ENCODE results near the gene TYW1B.
"Not testable (repeated sequence)": the region's sequence is repeated elsewhere in the genome, so short reads cannot be mapped to it uniquely, and the experiment has no call there.

Gene TYW1B

DNA sequence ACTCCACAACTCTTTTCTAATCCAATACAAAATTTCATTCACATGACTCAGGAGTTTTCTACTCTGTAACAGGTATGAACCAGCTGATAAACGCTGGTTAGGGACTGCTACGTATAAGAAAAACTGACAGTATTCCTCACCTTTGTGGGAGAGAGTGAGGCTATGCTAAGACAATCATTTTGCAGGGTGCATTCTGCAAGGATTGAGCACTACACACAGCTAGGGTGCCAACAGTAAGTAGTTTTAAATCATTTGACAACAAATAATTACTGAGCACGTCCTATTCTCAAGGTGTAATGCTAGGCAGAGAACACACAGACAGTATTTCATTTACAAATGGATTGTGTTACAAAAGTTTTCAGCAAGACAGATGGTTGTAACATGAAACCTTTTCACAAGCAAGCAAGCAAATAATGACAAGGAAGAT, 206.2 kb downstream of the TYW1B start:
- not testable (repeated sequence) for FAIRE-seq

DNA sequence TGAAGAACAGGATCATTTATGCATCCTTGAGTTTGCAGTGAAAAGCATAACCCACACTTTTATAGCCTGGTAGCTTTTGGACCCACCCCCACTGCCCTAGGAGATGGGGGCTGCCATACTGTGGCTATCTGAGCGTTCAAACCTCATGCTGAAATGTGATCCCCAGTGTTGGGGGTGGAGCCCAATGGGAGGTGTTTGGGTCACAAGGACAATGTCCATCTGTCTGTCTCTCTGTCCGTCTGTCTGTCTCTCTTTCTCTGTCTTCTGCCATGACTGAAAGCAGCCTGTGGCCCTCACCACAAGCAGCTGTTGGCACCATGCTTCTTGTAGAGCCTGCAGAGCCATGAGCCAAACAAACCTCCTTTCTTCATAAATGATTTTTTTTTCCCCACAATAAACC, 207.1 kb downstream of the TYW1B start:
- not testable (repeated sequence) for FAIRE-seq

DNA sequence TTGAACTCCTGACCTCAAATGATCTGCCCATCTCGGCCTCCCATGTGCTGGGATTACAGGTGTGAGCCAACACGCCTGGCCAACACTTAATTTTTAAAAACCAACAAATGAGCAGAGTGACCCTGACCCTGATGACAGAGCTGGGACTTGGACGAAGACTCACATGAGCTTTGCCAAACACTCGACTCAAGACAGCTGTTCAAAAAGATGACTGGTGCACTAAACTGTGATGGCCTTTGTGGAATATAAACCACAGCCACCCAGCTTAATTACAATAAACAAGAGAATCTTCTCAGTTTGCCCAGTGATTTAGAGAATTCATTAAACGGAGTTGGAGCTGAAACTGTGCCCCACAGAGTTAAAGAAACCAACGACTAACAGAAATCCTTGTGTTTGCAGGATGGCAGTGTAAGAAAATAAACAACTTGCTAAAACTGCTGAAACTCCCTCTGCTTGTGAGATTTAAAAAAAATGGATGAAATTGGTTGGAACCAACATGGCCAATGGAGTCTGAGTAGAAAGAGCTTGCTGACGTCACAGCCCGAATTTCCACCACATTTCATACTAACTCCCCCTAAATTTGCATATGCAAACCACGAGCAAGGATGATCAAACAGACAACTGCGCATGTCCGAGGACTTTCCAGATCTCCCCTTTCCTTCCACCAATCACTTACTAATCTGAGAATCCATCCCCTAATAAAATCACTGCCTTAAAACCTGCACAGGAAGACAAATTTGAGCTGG, 209.4 kb downstream of the TYW1B start:
- FAIRE-seq = not testable (repeated sequence)

DNA sequence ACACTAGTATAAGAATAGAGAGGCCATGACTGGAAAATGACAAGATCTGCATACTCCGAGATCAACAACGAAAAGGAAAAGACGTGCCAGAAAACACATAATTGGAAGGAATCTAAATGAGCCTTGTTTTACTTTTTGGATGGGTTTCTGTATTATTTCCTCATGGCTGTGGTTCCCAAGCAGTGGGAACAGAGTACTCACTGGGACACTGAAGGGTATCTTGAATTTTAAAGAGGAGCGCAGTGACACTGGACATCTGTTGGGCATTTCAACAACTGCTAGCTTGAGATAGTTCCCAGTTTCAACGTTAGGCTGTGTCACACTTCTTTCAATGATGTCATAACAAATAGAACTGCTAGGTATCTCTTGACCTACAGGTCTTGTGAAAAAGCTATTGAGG, 218.2 kb downstream of the TYW1B start:
- FAIRE-seq = not testable (repeated sequence)

DNA sequence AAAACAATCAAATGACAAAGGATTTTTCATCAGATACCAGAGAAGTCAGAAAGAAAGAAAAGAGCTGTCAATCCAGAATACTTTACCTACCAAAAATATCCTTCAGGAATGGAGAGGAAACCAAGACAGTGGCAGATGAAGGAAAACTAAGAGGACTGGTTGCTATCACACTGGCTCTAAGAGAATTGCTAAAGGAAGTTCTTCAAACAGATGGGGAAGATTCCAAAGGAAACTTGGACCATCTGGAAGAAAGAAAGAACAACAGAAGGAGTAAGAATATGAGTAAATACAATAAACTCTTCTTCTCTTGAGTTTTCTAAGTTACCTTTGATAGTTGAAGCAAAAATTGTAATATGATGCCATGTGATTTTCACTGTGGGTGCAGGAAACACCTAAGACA, 220.0 kb downstream of the TYW1B start:
- FAIRE-seq = not testable (repeated sequence)

DNA sequence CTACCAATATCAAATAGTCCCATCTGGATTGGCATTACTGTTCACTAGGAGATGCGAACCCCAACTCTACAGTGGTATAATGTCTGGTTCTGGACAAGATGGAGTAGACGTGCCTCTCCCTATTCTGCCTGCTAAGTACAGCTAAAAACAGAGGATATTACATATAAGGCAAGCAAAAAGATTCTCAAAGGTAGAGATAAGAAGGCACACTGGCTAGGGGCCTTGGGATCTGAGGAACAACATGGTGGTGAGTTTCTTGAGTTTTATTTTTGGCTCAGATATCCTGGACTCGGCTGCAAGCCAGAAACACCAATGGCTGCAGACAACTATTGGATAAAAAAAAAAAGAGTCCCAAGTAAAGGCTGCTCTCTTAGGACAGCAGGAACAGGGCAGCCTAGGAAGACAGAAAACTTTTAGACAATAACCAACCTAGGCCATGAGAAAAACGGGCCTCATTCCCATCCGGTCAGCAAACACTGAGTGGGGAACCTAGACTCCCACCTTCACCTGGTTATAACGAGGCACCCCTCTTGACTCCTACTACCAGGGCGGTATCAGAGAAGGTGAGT, 222.1 kb downstream of the TYW1B start:
- FAIRE-seq = not testable (repeated sequence)

DNA sequence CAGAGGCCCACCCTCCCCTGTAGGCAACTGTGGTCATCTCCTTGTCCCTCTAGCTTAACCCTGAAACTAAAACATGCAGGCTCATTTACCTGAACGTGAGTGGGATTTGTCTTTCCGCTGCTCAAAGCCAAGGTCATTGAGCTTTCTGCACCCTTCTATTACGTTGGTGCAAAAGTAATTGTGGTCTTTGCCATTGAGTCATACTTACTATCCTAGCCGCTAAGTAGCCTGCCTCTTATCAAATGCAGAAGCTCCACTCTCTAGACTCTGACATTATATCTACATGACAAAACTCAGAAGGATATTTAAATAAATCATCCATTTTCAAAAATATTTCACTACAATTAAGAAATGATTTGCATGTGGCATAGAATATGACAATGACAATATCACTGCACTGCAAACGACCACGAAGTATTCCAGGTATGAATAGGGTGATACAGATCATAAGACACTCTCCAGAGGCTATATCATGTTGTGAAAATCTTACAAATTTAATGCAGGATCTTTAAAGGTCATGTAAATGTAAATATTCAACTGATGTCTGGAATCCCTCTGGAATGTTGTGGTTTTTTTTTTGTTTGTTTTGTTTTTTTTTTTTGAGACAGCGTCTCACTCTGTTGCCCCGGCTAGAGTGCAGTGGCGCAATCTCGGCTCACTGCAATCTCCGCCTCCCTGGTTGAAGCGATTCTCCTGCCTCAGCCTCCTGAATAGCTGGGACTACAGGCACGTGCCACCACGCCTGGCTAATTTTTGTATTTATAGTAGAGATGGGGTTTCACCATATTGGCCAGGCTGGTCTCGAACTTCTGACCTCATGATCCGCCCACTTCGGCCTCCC, 223.0 kb downstream of the TYW1B start:
- not testable (repeated sequence) for FAIRE-seq

DNA sequence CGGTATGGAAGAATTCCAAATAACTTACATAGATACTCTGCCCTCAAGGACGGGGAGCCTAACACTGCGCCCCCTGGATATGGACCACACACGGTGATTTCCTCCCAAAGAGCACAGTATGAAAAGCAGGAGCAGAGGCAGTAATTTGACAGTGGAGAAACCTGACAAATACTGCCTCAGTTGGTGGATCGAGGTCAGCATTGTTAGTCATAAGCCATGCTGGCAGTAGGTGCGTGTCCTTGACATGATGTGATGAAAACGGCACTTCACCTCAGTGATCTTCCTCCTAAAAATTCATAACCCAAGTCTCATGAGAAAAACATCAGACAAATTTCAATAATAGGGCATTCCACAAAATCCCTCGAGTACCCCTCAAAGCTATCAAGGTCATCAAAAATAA, 224.5 kb downstream of the TYW1B start:
- not testable (repeated sequence) for FAIRE-seq

DNA sequence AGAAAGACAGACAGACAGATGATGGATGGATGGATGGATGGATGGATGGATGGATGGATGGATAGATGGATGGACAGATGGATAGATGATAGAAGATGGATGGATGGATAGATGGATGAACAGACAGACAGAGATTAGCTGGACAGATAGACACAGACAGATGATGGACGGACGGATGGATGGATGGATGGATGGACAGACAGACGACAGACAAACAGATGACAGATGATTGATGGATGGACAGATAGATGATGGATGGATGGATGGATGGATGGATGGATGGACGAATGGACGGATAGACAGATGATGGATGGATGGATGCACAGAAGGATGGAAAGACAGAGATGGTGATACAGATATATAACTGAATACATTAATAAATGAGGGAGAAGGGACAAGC, 224.9 kb downstream of the TYW1B start:
- no peak for FAIRE-seq

DNA sequence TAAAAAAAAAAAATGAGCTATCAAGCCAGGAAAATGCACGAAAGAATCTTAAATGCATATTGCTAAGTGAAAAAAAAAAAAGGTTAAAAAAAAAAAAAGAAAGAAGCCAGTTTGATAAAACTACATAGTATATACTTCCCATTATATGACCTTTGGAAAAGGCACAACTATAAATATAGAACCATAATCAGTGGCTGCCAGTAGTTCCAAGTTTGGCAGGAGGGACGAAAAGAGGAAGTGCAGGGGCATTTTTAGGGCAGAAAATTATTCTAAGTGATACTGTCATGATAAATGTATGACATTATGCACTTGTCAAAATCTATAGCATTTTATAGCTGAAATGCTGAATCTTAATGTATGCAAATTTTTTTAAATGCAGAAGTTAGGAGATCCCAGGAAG, 226.3 kb downstream of the TYW1B start:
- FAIRE-seq = not testable (repeated sequence)

DNA sequence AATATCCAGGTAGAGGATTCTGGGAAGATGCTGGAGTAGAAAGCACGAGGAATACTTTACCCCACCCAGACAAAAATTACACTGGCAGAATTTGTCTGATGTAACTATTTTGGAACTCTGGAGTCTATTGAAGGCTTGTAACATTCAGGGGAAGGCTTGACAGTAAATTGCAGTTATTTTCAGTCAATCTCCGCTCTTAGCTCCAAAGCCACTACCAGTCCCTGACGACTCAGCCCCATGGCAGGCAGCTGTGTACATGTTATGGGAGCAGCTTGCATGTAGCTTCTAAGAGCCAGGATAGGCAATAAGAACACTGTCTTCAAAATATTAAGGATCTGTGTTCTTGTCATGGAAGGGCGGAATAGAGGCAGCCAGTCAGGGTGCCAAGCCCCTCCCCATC, 238.0 kb downstream of the TYW1B start:
- FAIRE-seq = not testable (repeated sequence)

DNA sequence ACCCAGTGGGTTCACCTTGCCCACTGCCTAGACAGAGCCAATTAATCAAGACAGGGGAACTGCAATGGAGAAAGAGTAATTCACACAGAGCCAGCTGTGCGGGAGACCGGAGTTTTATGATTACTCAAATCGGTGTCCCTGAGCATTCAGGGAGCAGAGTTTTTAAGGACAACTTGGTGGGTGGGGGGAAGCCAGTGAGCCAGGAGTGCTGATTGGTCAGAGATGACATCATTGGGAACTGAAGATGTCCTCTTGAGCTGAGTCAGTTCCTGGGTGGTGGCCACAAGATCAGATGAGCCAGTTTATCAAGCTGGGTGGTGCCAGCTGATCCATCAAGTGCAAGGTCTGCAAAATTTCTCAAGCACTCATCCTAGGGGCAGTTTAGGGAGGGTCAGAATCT, 240.7 kb downstream of the TYW1B start:
- FAIRE-seq = not testable (repeated sequence)

DNA sequence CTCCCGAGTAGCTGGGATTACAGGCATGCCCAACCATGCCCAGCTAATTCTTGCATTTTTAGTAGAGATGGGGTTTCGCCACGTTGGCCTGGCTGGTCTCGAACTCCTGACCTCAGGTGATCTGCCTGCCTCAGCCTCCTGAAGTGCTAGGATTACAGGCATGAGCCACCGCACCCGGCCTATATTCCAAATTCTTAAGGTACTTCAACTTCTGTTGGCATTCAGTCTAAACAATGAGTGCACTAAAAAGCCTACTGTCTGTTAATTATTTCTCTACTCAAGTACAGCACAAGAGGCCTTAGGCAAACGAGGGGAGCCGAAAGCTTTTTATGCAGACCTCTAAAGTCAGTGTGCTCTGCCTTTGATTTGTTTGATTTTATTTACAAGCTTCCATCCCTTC, 243.4 kb downstream of the TYW1B start:
- not testable (repeated sequence) for FAIRE-seq

DNA sequence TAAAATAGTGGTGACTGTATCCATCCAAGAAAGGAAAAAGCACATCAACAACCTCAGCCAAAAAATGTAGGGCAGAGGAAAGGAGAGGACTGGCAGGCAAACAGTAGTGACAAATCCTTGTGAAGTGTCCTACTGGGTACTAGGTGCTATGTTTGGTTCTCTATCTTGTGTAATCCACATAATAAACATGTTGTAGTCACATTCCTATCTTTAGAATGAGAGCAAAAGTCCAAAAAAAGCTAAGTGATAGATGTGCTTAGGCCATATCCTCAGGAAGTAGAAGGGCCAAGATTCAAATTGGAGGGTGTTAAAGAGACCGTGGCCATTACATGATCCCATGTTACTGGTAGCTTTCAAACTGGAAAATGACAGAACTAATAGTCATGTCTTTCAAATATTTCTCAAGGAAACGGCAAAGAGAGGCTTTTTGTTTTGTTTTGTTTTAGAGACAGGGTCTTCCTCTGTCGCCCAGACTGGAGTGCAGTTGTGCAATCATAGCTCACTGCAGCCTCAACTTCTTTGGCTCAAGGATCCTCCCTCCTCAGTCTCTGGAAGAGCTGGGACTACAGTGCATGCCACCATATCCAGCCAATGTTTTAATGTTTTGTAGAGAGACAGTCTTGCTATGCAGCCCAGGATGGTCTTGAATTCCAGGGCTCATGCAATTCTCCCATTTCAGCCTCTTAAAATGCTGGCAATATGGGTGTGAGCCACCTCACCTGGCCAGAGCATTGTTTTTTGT, 244.2 kb downstream of the TYW1B start:
- not testable (repeated sequence) for FAIRE-seq

DNA sequence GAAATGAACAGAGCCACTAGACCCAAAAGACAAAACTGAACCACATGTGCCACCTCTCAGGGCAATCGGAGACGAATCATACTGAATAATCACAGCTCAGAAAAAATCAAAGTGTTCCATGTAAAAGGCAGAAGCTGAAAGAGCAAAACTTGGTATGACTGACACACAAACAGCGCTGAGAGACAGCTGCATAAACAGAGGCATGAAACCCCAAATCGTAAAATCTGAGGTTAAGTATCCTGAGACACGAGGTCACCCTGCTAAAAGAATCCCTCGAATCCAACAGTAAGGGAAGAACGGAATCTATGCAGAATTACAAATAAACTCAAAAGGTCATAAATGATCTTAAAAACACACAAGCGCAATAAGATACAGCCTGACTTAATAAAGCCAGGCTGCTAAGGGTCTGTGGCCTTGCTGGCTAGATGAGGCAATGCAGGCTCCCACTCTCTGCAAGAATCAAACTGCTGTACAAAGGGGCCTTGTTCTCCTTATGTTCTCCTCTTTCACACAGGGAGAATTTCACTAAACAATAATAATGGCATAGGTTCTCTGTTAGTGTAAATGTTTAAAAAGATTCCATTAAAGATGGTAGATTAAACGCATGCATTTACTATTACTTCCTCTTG, 247.7 kb downstream of the TYW1B start:
- not testable (repeated sequence) for FAIRE-seq

DNA sequence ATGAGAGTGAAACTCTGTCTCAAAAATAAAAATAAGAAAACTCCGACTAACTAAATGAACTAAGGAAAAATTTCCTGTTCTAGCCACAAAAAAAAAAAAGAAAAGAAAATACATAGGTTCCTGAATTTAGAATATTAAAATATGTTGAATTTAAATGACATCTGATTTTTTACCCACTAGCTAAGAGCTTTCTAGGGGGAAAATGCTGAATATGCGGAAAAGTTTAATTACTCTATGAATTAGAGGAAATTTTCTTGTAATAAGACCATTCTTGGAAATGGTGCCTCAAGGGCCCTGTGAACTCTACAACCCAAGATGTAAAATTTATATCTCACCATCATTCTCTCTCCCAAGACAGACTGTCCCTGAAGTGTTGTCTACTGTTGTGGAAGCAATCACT, 250.9 kb downstream of the TYW1B start:
- FAIRE-seq = no peak

DNA sequence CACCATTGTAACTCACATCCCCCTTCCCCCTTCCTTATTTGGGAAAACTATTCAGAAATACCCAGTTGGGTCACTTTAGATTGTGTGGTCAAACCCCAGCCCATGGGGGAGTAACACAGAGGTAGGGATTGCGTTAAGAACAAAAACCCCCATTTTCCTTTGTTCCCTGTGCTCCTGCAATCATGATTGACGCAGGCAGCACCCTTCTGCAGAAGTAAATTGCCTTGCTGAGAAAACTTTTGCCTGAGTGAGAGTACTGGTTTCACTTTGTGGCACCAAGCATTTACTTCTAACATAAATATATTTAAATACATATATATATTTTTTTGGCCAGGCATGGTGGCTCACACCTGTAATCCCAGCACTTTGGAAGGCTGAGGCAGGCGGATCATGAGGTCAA, 266.0 kb downstream of the TYW1B start:
- FAIRE-seq = not testable (repeated sequence)

DNA sequence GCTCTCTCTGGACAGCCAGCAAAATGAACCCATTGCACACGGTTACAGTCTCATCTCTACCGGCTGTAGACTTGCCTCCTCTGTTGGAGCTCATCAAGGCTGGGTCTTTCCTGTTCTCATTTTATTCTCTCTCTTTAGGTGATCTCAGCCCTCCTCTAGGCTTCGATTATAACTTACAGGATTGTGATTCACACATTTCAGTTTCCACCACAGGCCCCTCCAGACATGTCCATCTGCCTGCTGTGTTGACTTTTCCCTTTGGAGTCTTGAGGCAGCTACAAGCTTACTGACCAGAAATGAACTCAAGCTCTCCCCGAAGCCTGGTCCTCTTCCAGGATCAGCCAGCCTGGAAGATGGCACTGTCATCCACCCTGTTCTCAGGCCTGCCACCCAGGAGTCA, 268.5 kb downstream of the TYW1B start:
- not testable (repeated sequence) for FAIRE-seq

DNA sequence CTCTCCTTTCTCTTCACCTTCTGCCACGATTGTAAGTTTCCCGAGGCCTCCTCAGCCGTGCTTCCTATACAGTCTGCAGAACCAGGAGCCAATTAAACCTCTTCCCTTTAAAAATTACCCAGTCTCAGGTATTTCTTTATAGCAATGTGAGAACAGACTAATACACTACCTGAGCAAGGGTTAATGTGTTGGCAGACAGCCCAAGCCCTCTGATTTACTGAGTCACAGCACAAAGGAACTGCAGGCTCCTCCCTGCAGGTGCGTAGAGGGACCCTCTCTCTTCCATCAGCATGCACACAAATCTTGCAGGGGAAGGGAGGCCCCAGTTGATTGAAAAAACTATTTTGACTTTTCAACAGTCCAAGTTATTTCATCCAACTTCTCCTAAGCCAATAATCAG, 271.3 kb downstream of the TYW1B start:
- FAIRE-seq = not testable (repeated sequence)

DNA sequence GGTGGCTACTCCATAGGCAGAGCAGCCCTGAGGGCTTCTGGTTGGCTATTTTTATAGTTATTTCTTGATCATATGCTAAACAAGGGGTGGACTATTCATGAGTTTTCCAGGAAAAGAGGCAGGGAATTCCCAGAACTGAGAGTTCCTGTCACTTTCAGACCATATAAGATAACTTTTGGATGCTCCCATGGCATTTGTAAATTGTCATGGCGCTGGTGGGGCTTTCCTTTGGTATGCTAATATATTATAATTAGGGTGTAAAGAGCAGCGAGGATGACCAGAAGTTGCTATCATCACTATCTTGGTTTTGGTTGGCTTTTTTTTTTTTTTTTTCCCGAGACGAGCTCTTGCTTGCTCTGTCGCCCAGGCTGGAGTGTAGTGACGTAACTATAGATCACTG, 272.8 kb downstream of the TYW1B start:
- FAIRE-seq = not testable (repeated sequence)

DNA sequence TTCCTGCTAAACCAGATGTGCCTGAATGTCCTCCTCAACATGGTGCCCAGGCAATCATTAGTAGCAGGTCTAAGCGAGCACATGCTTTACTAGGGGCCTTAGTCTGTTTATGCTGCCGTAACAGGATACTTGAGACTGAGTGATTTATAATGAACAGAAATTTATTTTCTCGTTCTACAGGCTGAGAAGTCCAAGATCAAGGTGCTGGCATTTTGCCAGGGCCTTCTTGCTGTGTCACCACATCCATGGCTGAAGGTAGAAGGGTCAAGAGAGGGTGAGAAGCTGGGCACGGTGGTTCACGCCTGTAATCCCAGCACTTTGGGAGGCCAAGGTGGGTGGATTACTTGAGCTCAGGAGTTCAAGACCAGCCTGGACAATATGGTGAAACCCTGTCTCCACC, 273.6 kb downstream of the TYW1B start:
- not testable (repeated sequence) for FAIRE-seq

DNA sequence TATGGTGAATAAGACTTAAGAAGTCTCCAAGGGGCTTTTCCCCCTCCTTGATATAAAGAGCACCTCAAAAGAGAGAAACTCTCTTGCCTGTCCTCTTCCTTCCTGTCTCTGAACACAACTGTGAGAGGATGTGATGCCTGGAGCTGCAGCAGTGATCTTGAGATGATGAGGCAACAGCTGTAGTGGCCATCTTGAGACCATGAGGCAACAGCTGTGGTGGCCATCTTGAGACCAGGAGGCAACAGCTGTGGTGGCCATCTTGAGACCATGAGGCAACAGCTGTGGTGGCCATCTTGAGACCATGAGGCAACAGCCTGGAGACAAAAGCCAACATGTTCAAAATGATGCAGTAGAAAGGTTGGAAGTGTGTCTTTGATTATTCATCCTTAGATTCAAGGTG, 277.5 kb downstream of the TYW1B start:
- not testable (repeated sequence) for FAIRE-seq
